ENCODE data around the gene ASIC4.

ASIC4 gene

DNA sequence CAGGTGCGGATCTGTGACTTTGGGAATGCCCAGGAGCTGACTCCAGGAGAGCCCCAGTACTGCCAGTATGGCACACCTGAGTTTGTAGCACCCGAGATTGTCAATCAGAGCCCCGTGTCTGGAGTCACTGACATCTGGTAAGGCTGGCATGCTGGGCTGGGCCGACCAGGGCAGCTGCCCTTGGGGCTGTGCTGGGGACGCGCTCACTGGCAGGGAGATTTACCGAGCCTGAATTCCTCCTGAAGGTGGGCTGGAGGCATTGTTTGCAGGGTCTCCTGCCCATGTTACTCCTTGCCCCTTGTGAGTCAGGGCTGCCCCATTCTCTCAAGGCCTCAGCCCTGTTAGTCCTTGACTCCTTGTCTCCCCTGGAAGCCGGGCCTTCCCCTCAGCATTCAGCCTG is 34.3 kb upstream of the ASIC4 start:
- no peak for DNase-seq

DNA sequence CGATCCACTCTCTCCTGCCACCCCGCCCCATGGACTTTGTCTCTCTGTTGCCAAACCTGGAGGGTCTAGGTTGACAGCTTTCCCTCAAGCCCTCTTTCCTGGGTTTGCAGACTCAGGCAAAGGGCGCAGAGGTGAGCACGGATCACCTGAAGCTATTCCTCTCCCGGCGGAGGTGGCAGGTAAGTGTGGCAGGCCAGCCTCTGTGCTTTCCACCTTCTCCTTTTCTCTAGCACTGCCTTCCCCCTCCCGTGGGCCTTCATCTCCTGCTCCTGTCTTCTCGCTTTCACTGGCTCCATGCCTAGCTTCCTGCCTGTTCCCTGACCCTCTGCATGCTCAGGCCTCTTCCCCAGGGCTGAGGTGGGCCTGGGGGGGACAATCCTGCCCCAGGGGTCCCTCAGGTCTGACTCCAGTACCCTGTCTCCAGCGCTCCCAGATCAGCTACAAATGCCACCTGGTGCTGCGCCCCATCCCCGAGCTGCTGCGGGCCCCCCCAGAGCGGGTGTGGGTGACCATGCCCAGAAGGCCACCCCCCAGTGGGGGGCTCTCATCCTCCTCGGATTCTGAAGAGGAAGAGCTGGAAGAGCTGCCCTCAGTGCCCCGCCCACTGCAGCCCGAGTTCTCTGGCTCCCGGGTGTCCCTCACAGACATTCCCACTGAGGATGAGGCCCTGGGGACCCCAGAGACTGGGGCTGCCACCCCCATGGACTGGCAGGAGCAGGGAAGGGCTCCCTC is 31.4 kb upstream of the ASIC4 start:
- no peak for DNase-seq

DNA sequence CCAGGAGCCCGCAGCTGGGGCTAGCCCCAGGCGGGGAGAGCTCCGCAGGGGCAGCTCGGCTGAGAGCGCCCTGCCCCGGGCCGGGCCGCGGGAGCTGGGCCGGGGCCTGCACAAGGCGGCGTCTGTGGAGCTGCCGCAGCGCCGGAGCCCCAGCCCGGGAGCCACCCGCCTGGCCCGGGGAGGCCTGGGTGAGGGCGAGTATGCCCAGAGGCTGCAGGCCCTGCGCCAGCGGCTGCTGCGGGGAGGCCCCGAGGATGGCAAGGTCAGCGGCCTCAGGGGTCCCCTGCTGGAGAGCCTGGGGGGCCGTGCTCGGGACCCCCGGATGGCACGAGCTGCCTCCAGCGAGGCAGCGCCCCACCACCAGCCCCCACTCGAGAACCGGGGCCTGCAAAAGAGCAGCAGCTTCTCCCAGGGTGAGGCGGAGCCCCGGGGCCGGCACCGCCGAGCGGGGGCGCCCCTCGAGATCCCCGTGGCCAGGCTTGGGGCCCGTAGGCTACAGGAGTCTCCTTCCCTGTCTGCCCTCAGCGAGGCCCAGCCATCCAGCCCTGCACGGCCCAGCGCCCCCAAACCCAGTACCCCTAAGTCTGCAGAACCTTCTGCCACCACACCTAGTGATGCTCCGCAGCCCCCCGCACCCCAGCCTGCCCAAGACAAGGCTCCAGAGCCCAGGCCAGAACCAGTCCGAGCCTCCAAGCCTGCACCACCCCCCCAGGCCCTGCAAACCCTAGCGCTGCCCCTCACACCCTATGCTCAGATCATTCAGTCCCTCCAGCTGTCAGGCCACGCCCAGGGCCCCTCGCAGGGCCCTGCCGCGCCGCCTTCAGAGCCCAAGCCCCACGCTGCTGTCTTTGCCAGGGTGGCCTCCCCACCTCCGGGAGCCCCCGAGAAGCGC is 30.6 kb upstream of the ASIC4 start:
- DNase-seq, result no peak

DNA sequence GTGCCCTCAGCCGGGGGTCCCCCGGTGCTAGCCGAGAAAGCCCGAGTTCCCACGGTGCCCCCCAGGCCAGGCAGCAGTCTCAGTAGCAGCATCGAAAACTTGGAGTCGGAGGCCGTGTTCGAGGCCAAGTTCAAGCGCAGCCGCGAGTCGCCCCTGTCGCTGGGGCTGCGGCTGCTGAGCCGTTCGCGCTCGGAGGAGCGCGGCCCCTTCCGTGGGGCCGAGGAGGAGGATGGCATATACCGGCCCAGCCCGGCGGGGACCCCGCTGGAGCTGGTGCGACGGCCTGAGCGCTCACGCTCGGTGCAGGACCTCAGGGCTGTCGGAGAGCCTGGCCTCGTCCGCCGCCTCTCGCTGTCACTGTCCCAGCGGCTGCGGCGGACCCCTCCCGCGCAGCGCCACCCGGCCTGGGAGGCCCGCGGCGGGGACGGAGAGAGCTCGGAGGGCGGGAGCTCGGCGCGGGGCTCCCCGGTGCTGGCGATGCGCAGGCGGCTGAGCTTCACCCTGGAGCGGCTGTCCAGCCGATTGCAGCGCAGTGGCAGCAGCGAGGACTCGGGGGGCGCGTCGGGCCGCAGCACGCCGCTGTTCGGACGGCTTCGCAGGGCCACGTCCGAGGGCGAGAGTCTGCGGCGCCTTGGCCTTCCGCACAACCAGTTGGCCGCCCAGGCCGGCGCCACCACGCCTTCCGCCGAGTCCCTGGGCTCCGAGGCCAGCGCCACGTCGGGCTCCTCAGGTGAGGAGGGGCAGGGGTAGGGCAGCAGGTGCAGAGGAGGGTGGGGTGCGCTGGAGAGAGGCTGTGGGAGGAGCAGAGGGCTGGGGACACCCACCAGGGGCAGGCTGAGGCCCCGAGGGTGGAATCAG is 29.7 kb upstream of the ASIC4 start:
- peak in 1 of 51 donors; percentile 6 for DNase-seq

DNA sequence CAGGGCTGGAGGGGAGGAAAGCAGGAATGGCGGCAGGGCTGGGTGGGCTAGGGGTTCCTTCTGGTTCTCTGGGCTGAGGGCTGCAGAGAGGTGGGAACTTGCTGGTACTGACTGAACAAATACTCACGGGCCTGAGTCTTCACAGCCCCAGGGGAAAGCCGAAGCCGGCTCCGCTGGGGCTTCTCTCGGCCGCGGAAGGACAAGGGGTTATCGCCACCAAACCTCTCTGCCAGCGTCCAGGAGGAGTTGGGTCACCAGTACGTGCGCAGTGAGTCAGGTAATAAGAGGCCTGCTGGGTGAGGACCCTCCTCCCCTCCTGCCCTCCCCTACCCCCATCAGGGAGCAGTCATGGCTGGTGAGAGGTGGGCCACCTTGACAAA is 29.1 kb upstream of the ASIC4 start:
- DNase-seq, result no peak

DNA sequence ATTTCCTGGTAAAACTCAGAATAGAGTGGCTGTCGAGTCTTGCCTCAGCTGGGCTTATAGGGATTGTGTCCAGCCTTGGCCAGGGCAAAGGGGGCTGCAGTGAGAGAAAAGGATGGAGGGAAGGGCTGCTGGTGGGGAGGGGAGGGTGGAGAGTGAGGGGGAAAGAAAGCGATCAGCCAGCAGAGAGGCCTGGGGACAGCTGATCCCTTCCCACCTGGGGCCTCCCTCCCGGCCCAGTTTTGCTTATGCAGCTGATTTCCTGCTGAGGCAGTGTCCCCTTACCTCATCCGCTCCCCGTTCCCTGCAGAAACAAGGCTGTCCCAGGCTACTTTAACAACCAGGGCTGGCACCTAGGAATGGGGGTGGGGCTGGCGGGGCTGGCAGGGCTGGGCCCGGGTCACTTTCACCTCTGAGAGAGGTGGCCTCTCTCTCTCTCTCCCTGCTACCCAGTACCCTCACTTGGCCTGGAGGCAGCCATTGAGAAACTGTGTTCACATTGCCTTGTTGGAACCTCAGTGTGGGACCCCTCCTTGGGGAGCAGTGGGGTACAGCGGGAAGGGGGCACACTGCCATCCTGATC is 27.8 kb upstream of the ASIC4 start:
- DNase-seq, result no peak

DNA sequence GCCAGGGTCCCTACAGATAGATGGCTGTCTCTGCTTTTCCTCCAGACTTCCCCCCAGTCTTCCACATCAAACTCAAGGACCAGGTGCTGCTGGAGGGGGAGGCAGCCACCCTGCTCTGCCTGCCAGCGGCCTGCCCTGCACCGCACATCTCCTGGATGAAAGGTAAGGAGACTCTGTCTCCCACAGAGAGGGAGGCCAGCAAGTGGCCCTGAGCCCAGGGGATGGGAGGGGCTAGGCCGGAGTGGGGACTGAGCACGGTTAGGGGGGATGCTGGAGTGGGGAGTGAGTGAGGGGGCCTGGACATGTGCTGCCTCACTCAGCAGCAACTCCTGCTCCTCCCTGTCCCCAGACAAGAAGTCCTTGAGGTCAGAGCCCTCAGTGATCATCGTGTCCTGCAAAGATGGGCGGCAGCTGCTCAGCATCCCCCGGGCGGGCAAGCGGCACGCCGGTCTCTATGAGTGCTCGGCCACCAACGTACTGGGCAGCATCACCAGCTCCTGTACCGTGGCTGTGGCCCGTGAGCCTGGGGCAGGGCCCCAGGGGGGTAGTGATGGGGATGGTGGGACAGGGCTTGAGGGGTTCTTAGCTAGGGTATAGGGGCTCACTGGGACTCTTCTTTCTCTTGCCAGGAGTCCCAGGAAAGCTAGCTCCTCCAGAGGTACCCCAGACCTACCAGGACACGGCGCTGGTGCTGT is 26.0 kb upstream of the ASIC4 start:
- DNase-seq, result no peak

DNA sequence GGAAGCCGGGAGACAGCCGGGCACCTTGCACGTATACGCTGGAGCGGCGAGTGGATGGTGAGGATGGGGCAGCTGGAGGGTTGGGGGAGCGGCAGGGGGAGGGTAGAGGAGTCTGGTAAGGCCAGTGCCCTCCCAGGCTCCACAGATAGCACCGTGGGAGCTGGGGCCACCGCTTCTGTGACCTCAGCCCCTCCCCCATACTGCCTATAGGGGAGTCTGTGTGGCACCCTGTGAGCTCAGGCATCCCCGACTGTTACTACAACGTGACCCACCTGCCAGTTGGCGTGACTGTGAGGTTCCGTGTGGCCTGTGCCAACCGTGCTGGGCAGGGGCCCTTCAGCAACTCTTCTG is 25.5 kb upstream of the ASIC4 start:
- DNase-seq, result no peak

DNA sequence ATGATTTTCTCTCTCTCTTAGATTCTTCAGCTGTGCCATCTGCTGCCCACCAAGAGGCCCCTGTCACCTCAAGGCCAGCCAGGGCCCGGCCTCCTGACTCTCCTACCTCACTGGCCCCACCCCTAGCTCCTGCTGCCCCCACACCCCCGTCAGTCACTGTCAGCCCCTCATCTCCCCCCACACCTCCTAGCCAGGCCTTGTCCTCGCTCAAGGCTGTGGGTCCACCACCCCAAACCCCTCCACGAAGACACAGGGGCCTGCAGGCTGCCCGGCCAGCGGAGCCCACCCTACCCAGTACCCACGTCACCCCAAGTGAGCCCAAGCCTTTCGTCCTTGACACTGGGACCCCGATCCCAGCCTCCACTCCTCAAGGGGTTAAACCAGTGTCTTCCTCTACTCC is 25.0 kb upstream of the ASIC4 start:
- no peak for DNase-seq

DNA sequence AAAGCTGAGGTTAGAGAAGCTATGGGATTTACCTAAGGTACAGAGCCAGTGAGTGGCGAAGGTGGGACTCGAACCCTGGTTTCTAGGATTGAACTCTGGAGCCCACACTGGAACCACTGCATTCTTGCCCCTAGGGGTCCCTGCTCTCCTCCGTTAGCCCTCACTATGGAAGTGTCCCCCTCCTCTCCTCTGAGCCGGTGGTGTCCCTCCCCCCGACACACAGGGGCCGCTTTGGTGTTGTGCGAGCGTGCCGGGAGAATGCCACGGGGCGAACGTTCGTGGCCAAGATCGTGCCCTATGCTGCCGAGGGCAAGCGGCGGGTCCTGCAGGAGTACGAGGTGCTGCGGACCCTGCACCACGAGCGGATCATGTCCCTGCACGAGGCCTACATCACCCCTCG is 24.1 kb upstream of the ASIC4 start:
- no peak for DNase-seq

DNA sequence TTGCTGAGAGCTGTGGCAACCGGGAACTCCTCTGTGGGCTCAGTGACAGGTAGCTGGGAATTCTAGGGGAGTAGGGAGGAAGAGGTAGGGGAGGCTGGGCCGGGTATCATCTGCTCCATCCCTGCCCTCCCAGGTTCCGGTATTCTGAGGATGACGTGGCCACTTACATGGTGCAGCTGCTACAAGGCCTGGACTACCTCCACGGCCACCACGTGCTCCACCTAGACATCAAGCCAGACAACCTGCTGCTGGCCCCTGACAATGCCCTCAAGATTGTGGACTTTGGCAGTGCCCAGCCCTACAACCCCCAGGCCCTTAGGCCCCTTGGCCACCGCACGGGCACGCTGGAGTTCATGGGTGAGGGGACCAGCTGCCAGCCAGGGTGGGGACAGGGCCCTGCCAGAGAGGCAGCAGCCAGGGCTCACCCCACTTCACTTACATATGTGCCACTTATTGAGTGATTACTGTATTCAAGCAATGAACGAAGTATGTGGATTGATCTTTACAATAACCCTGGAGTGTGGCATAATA is 23.6 kb upstream of the ASIC4 start:
- no peak for DNase-seq

DNA sequence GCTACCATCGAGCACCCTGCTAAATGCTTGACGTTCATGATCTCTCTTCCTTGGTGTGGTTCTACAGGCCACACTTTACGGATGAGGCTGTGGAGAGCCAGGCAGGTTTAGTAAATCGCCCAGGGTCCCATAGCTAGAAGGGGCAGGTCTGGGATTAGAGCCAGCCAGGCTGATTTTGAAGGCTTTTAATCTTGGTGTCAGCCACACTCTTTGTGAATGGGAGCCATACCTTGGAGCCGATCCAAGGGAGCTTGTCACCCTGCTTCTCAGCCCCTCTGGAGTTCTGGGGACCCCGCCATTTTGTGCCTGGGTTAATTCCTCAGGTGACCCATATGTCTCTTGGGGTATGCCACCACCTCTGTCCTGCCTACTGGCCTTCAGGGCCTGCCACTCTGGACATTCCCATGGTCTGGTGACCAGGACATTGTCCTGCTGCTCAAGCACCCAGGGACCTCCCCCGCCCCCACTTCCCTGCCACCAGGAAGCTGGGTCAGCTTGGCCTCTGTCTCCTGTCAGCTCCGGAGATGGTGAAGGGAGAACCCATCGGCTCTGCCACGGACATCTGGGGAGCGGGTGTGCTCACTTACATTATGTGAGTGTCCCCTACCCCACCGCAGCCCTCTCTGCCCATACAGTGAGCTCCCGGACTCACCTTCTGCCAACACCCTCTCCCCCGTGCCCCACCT is 22.9 kb upstream of the ASIC4 start:
- no peak for DNase-seq

DNA sequence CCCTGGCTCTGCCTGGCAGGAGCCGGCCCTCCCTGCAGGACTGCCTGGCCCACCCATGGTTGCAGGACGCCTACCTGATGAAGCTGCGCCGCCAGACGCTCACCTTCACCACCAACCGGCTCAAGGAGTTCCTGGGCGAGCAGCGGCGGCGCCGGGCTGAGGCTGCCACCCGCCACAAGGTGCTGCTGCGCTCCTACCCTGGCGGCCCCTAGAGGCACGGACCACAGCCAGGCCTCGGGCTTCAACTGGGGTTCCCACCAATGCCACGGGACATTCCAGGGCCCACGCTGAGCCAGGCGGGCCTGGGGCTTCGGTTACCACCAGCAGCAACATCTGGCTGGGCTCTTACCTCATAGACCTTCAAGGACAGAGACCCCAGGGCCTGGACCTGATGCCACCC is 21.7 kb upstream of the ASIC4 start:
- DNase-seq, result no peak

DNA sequence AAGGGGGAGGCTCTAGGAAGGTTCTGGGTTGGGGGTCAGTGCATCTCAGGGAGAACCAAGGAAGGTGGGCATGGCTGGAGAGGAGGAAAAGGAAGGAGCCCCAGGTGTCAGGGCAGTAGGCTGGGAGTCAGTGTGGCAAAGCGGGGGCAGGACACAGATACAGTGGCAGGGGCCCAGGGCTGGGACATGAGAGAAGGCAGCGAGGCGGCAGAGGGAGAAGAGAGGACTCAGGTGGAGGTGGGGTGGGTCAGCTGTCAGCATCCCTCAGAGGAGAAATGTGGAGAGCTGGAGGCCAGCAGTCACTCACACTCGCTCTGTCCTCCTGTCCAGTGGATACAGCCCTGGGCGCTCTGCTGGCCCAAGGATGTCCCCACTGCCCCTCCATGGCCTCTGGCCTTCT is 21.2 kb upstream of the ASIC4 start:
- DNase-seq, result no peak

DNA sequence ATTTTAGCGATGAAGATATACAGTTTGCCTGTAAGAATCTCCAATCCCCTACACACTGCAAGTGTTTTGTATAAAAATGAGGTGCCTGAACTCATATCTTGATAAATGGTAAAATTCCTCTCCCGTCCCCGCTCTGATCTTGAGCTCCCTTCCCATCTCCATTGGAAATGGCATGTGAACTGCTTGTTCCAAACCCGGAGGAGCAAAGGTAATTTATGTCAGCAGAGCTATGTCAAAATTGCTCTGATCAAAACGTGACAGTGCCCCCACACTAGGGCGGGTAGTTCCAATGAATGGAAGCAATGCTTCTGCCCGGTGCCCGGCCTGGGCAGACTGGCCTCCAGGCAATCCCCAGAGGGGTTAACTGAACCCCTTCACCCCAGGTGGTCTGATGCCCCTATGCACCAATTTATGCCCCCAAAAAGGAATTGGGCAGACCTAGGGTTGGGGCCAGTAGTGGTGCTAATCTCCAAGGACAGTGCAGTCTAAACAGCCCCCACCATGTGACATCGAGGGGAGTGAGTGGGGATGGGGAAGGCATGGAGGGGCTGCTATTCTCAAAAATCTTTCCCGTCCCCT is 19.2 kb upstream of the ASIC4 start:
- no peak for DNase-seq

DNA sequence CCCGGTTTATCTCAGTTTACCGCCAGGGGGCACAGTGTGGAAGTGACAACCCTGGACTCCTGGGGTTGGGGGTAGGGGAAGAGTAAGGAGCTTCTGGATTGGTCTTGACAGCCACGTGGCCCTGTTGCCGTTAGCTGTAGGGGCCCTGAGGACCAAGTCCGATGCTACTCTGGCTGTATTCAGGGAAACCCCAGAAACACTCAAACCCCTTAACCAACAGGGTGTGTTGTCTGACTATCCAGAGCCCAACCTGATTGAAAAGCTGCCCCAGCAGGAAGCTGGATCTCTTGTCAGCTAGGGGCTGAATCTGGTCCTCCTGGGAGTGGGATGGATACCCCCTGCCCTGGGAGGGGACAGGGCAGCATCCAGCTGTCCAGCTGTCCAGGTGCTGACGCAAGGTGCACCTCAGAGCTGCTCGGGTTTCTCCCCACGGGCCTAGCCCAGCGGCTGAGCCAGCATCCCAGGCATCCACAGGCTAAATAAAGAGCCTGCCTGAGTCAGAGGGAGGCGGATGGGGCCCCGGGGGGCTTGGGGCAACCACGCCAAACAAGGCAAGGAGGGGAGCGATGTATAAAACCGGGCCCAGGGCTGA is 18.7 kb upstream of the ASIC4 start:
- peak in 37 of 51 donors; percentile 5 to 68 (median 34) for DNase-seq

DNA sequence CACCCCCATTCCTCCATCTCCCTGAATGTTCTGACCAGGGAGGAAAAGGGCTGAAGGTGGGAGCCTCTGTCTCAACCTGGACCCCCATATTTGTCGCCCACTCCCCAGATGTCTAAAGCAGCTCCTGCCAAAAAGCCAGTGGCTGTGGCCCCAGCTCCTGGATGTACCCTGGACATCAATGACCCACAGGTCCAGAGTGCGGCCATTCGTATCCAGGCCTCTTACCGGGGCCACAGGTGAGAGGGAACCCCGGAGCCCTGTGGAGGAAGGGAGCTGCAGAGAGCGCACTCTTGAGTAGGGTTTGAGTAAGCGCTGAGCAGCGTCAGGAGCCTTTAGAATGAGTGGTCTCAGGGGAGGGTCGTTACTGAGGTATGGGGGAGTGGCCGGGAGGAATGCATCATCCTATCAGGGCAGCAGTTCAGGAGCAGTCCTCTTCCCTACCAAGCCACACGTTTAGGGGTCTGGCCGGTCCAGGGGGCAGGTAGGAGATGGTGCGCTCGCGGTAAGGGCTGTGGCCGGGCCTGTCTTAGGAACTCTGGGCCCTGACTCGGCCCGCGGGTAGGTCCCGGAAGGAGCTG is 17.9 kb upstream of the ASIC4 start:
- no peak for DNase-seq

DNA sequence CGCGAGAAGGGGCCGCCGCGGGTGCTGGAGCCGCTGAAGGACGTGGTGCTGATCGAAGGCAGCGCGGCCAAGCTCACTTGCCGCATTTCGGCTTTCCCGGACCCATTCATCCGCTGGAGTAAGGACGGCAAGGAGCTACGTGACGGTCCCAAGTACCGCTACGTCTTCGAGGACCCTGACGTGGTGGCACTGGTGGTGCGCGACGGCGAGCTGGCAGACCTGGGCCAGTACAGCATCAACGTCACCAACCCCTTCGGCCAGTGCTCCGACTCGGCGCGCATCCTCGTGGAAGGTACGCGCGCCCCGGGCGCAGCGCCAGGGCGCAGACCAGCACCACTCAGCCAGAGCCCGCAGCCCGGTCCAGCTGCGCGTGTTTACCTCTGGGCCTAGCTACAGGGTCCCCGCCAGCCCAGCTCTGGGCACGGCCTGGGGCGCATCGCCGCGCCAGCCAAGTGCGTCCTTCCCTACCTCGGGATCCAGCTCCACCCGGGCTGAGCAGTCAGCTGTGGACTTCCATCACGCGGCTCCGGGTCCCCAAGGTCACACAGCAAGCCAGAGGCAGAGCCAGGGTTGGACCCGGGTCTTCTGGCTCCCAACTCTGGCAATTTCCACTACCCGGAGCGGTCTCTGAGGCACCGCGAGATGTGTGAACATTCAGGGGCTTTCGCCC is 17.3 kb upstream of the ASIC4 start:
- DNase-seq, result peak in 1 of 51 donors; percentile 27
